Ishikawa (cell line): ENCODE measurements around the gene PRDM16.

ENCODE experiments used
- CEBPB ChIP-seq: IDR thresholded peaks from 2 replicates; pipeline ENCODE4 v1.6.1; 2012
- CREB1 ChIP-seq: IDR thresholded peaks from 2 replicates; pipeline ENCODE4 v1.6.1; 2012; ENCODE audit warnings: low read depth
- EGR1 ChIP-seq: IDR thresholded peaks from 2 replicates; pipeline ENCODE4 v1.6.1; 2012
- EP300 ChIP-seq: IDR thresholded peaks from 2 replicates; pipeline ENCODE4 v1.6.1; 2012; ENCODE audit warnings: borderline replicate concordance
- FOXM1 ChIP-seq: IDR thresholded peaks from 2 replicates; pipeline ENCODE4 v1.6.1; 2012; ENCODE audit warnings: low read depth, borderline replicate concordance
- MAX ChIP-seq: IDR thresholded peaks from 2 replicates; pipeline ENCODE4 v1.6.1; 2012
- NFIC ChIP-seq: IDR thresholded peaks from 2 replicates; pipeline ENCODE4 v1.6.1; 2012
- RAD21 ChIP-seq: IDR thresholded peaks from 2 replicates; pipeline ENCODE4 v1.6.1; 2012; ENCODE audit warnings: low read depth
- REST ChIP-seq: IDR thresholded peaks from 2 replicates; pipeline ENCODE4 v1.6.1; 2012; ENCODE audit warnings: low read depth, mild to moderate bottlenecking
- TAF1 ChIP-seq: IDR thresholded peaks from 2 replicates; pipeline ENCODE4 v1.6.1; 2012; ENCODE audit warnings: low read depth, mild to moderate bottlenecking
- TCF12 ChIP-seq: IDR thresholded peaks from 2 replicates; pipeline ENCODE4 v1.6.1; 2012; ENCODE audit warnings: low read depth
- TEAD4 ChIP-seq: IDR thresholded peaks from 2 replicates; pipeline ENCODE4 v1.6.1; 2012
- USF1 ChIP-seq: IDR thresholded peaks from 2 replicates; pipeline ENCODE4 v1.6.1; 2012
- YY1 ChIP-seq: IDR thresholded peaks from 2 replicates; pipeline ENCODE4 v1.6.1; 2012; ENCODE audit warnings: low read depth
- ZBTB7A ChIP-seq: IDR thresholded peaks from 2 replicates; pipeline ENCODE4 v1.6.1; 2012; ENCODE audit warnings: low read depth

Gene PRDM16

DNA sequence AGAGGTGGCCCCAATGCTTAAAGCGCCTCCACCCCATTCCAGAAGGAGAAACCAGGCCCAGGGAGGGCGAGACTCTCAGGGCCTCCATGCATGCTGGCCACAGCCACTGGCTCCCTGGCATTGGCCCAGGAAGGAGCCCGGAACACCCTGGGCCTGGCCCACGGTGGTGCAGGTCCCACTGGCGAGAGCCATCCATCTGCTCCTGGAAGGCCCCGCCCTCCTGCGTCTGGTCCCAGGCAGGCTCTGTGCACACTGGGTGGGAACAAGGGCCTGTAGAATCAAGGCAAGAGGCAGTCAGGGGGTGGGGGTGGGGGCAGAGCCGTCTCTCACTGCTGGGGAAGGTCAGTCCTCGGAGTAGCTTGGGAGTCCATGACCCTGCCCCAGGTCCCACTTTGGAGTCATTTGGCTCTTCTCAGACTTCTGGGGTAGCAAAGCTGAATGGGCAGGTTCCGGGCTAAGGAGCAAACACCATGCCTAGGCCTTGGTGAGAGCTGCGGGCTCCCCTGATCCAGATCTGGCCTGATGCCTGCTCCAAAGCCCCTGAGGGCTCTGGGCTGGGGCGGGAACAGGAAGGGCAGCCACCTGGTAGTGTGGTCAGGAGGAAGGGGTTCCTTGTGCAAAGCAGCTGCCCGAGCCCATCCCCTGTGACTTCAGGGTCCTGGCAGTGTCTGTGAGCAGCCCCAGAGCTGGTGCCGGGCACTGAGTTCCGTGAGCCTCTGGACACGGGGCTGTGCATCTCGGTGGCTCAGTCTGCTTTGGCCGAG lies 278.4 kb downstream of the PRDM16 start:
- TF ChIP-seq TAF1, result no peak
- TF ChIP-seq TCF12, result no peak
- TF ChIP-seq NFIC, result no peak
- no peak for TF ChIP-seq MAX
- TF ChIP-seq CEBPB, result no peak
- no peak for TF ChIP-seq ZBTB7A
- no peak for TF ChIP-seq REST
- no peak for TF ChIP-seq FOXM1
- TF ChIP-seq CREB1, result no peak
- no peak for TF ChIP-seq EGR1
- TF ChIP-seq USF1, result no peak
- TF ChIP-seq RAD21, result no peak
- no peak for TF ChIP-seq TEAD4
- TF ChIP-seq YY1, result no peak
- TF ChIP-seq EP300, result no peak

GRCh38 chr1:3348196-3348865 lies 279.3 kb downstream of the PRDM16 start:
- no peak for TF ChIP-seq MAX

GRCh38 chr1:3349161-3349967 lies 280.4 kb downstream of the PRDM16 start:
- no peak for TF ChIP-seq EP300
- no peak for TF ChIP-seq YY1
- TF ChIP-seq USF1, result no peak
- no peak for TF ChIP-seq CREB1

GRCh38 chr1:3349968-3350299 lies 280.9 kb downstream of the PRDM16 start:
- TF ChIP-seq REST, result no peak
- TF ChIP-seq EGR1, result no peak
- no peak for TF ChIP-seq TCF12
- TF ChIP-seq YY1, result no peak
- no peak for TF ChIP-seq USF1
- no peak for TF ChIP-seq MAX
- no peak for TF ChIP-seq RAD21
- no peak for TF ChIP-seq EP300
- no peak for TF ChIP-seq TAF1
- no peak for TF ChIP-seq FOXM1
- no peak for TF ChIP-seq CEBPB
- TF ChIP-seq TEAD4, result no peak
- TF ChIP-seq NFIC, result no peak
- TF ChIP-seq ZBTB7A, result no peak
